A549 (cell line): ENCODE measurements around the gene MIA.

Source experiments
- CTCF ChIP-seq: fragments of >200 bp; sonication (Bioruptor Twin); formaldehyde crosslinking; IDR thresholded peaks from 3 replicates; pipeline ENCODE4 v1.5.1; 2016
- EP300 ChIP-seq, 2 experiments: fragments of >200 bp; sonication (Bioruptor Twin); formaldehyde crosslinking; IDR thresholded peaks; 2 replicates in 1 of 2; 3 replicates in 1 of 2; pipeline ENCODE4 v1.6.1; 2016 to 2017
- HOXA7 ChIP-seq: fragments of 250-450 bp; sonication (Bioruptor Pico); IDR thresholded peaks from 2 replicates; pipeline ENCODE4 v1.5.0; 2020; ENCODE audit warnings: mild to moderate bottlenecking, moderate library complexity
- JUNB ChIP-seq: fragments of >200 bp; sonication (Bioruptor Twin); formaldehyde crosslinking; IDR thresholded peaks from 2 replicates; pipeline ENCODE4 v1.6.1; 2016
- PHF8 ChIP-seq: fragments of 200-600 bp; sonication (generic); IDR thresholded peaks from 2 replicates; pipeline ENCODE4 v1.6.1; 2016; ENCODE audit warnings: low read depth, mild to moderate bottlenecking, antibody characterized with exemption, moderate library complexity, borderline replicate concordance

- TF ChIP-seq HOXA7 (CRISPR knock-in tag), result 0 out of 2 replicates have a peak, but pooled peaks have one; percentile 33
- TF ChIP-seq PHF8, result no peak
- TF ChIP-seq CTCF, result no peak
- TF ChIP-seq EP300 (IDR thresholded peaks at IDR 0.05), result no peak
- no peak for TF ChIP-seq JUNB
Measured at GRCh38 chr19:40778706-40779284, 3.5 kb downstream of the MIA start.
